ENCODE measurements around the gene M1AP. TPM values are rescaled to one million over a fixed set of nuclear protein-coding genes. Genes with fewer than 3 reads are reported as not detected.
"Not testable (repeated sequence)": the region's sequence is repeated elsewhere in the genome, so short reads cannot be mapped to it uniquely, and the experiment has no call there.

M1AP gene
- total RNA-seq, 1 donor from 2014 or later, result 1.6 TPM

GRCh38 chr2:74561022-74561421, 87.1 kb downstream of the M1AP start:
- ATAC-seq, result not testable (repeated sequence)

- ATAC-seq, result no peak
These were observed 87.5 kb downstream of the M1AP start for GRCh38 chr2:74560591-74560990.

GRCh38 chr2:74559912-74560311, 88.2 kb downstream of the M1AP start:
- ATAC-seq, result no peak

GRCh38 chr2:74558284-74559230, 89.6 kb downstream of the M1AP start:
- ATAC-seq, result no peak

GRCh38 chr2:74556831-74557370, 91.2 kb downstream of the M1AP start:
- ATAC-seq, result no peak

- no peak for ATAC-seq
These were observed 92.0 kb downstream of the M1AP start for GRCh38 chr2:74556159-74556558.

GRCh38 chr2:74555610-74556103, 92.5 kb downstream of the M1AP start:
- no peak for ATAC-seq

GRCh38 chr2:74554820-74555531, 93.2 kb downstream of the M1AP start:
- peak; percentile 41 for ATAC-seq

GRCh38 chr2:74553892-74554819, 94.0 kb downstream of the M1AP start, which contains the start of the genes DOK1 and LOXL3:
DOK1 (plus strand) TSS chr2:74554720; CDS start chr2:74554755, 35 bp downstream.
LOXL3 (minus strand) TSS chr2:74553942; CDS start chr2:74552634, 1,308 bp downstream.
- peak; percentile 58 for ATAC-seq

- ATAC-seq, result no peak
These were observed 95.0 kb downstream of the M1AP start for GRCh38 chr2:74552914-74553811.

- ATAC-seq, result no peak
These were observed 95.9 kb downstream of the M1AP start for GRCh38 chr2:74551942-74552913.

- no peak for ATAC-seq
These were observed 96.6 kb downstream of the M1AP start for GRCh38 chr2:74551530-74551929.

GRCh38 chr2:74550231-74550630, 97.9 kb downstream of the M1AP start:
- no peak for ATAC-seq

- ATAC-seq, result peak; percentile 60
These were observed 99.0 kb downstream of the M1AP start for GRCh38 chr2:74548900-74549826.

- no peak for ATAC-seq
These were observed 99.7 kb downstream of the M1AP start for GRCh38 chr2:74548285-74548899.

- no peak for ATAC-seq
These were observed 102.1 kb downstream of the M1AP start for GRCh38 chr2:74546004-74546403.

GRCh38 chr2:74544634-74545033, 103.5 kb downstream of the M1AP start:
- ATAC-seq, result no peak

- ATAC-seq, result no peak
These were observed 105.2 kb downstream of the M1AP start for GRCh38 chr2:74542978-74543377.

Data from esophagus mucosa (tissue), 1 donor.